ENCODE results near the gene ATP1A1. TPM values are rescaled to one million over a fixed set of nuclear protein-coding genes. Genes with fewer than 3 reads are reported as not detected.

Gene ATP1A1
- total RNA-seq, 8 experiments from 2014 or later, result 84.7 to 209 (median 128) TPM

GRCh38 chr1:116431870-116432500 is 58.9 kb downstream of the ATP1A1 start:
- Histone ChIP-seq H3K27ac (no peak overlapping the region), H3K4me1 (replicated peaks in 1 of 2) (peaks cover 0 to 2% of the 10 kb centered on the region in 2 donors), H3K4me3 (no peak overlapping the region)
- WGBS, 10 experiments, result 48 to 92% (median 82%) methylated on average over 3 to 7 of the region's 7 CpGs; no CpG with 5 or more reads in 1 of the 10 experiments
- in situ Hi-C loops (cut with MboI; ENCODE audit: low pct_unique_long_range_greater_than_20kb in 2 of 9, low sequenced_read_pairs in 9 of 9, unreplicated experiment in 9 of 9), result no loop called here
- ATAC-seq (replicated peaks in 6 of 8), result no peak

- Histone ChIP-seq H3K4me1 (replicated peaks in 1 of 2) (peaks cover 0 to 2% of the 10 kb centered on the region in 2 donors), H3K4me3 (no peak overlapping the region), H3K27ac (no peak overlapping the region)
- ATAC-seq (replicated peaks in 6 of 8), result no peak
- in situ Hi-C loops (cut with MboI; ENCODE audit: low pct_unique_long_range_greater_than_20kb in 2 of 9, low sequenced_read_pairs in 9 of 9, unreplicated experiment in 9 of 9), result no loop called here
- WGBS, 10 experiments, result 0 to 90% (median 56%) methylated on average over 1 to 2 of the region's 3 CpGs; no CpG with 5 or more reads in 3 of the 10 experiments
Measured at GRCh38 chr1:116432655-116433265, 59.7 kb downstream of the ATP1A1 start.

- no peak overlapping the region for H3K4me3 ChIP-seq
- ATAC-seq (replicated peaks in 6 of 8), result peak in 5 of 8 experiments; percentile 66 to 86 (median 80)
- no peak overlapping the region for H3K27ac ChIP-seq
- in situ Hi-C loops (cut with MboI; ENCODE audit: low pct_unique_long_range_greater_than_20kb in 2 of 9, low sequenced_read_pairs in 9 of 9, unreplicated experiment in 9 of 9), result no loop called here
- peaks cover 0 to 2% of the 10 kb centered on the region in 2 donors for H3K4me1 ChIP-seq (replicated peaks in 1 of 2)
- 0 to 77% (median 72%) methylated on average over 2 to 11 of the region's 13 CpGs; no CpG with 5 or more reads in 3 of the 10 experiments for WGBS, 10 experiments
Measured at GRCh38 chr1:116433275-116434257, 60.5 kb downstream of the ATP1A1 start.

GRCh38 chr1:116434849-116435248 is 61.8 kb downstream of the ATP1A1 start:
- 44 to 100% (median 95%) methylated on average over 2 to 3 of the region's 3 CpGs for WGBS, 10 experiments
- in situ Hi-C loops (cut with MboI; ENCODE audit: low pct_unique_long_range_greater_than_20kb in 2 of 9, low sequenced_read_pairs in 9 of 9, unreplicated experiment in 9 of 9), result no loop called here
- Histone ChIP-seq H3K4me3 (no peak overlapping the region), H3K4me1 (replicated peaks in 1 of 2) (peaks cover 0 to 2% of the 10 kb centered on the region in 2 donors), H3K27ac (no peak overlapping the region)
- ATAC-seq (replicated peaks in 6 of 8), result no peak

- in situ Hi-C loops (cut with MboI; ENCODE audit: low pct_unique_long_range_greater_than_20kb in 2 of 9, low sequenced_read_pairs in 9 of 9, unreplicated experiment in 9 of 9), result no loop called here
- WGBS, 10 experiments, result 50 to 100% (median 93%) methylated on average over 1 to 2 of the region's 2 CpGs
Measured at GRCh38 chr1:116435806-116436610, 63.0 kb downstream of the ATP1A1 start.

GRCh38 chr1:116436611-116436970 is 63.5 kb downstream of the ATP1A1 start:
- in situ Hi-C loops (cut with MboI; ENCODE audit: low pct_unique_long_range_greater_than_20kb in 2 of 9, low sequenced_read_pairs in 9 of 9, unreplicated experiment in 9 of 9), result no loop called here
- 86 to 100% (median 100%) methylated on average over 1 to 2 of the region's 2 CpGs; no CpG with 5 or more reads in 1 of the 10 experiments for WGBS, 10 experiments
- Histone ChIP-seq H3K4me3 (no peak overlapping the region), H3K4me1 (replicated peaks in 1 of 2) (peaks cover 0 to 2% of the 10 kb centered on the region in 2 donors), H3K27ac (no peak overlapping the region)
- ATAC-seq (replicated peaks in 6 of 8), result no peak

More at GRCh38 chr1:116435806-116436610, 63.0 kb downstream of the ATP1A1 start:
- no peak overlapping the region for H3K4me3 ChIP-seq
- H3K4me1 ChIP-seq (replicated peaks in 1 of 2), result peaks cover 0 to 2% of the 10 kb centered on the region in 2 donors
- ATAC-seq (replicated peaks in 6 of 8), result no peak
- H3K27ac ChIP-seq, result no peak overlapping the region

GRCh38 chr1:116439701-116440100 is 66.7 kb downstream of the ATP1A1 start:
- in situ Hi-C loops (cut with MboI; ENCODE audit: low pct_unique_long_range_greater_than_20kb in 2 of 9, low sequenced_read_pairs in 9 of 9, unreplicated experiment in 9 of 9), result no loop called here
- 0 to 100% (median 91%) methylated on average over 1 of the region's 1 CpG for WGBS, 10 experiments
- no peak overlapping the region for H3K4me3 ChIP-seq
- H3K27ac ChIP-seq, result no peak overlapping the region
- ATAC-seq (replicated peaks in 6 of 8), result no peak
- H3K4me1 ChIP-seq (replicated peaks in 1 of 2), result no peaks in the 10 kb centered on the region

GRCh38 chr1:116440731-116441130 is 67.7 kb downstream of the ATP1A1 start:
- WGBS, 10 experiments, result 50 to 88% (median 73%) methylated on average over 1 to 4 of the region's 4 CpGs; no CpG with 5 or more reads in 3 of the 10 experiments
- H3K4me1 ChIP-seq (replicated peaks in 1 of 2), result no peaks in the 10 kb centered on the region
- H3K4me3 ChIP-seq, result no peak overlapping the region
- no peak overlapping the region for H3K27ac ChIP-seq
- no peak for ATAC-seq (replicated peaks in 6 of 8)
- in situ Hi-C loops (cut with MboI; ENCODE audit: low pct_unique_long_range_greater_than_20kb in 2 of 9, low sequenced_read_pairs in 9 of 9, unreplicated experiment in 9 of 9), result no loop called here

GRCh38 chr1:116445534-116445933 is 72.5 kb downstream of the ATP1A1 start:
- 60 to 89% (median 83%) methylated on average over 1 of the region's 1 CpG; no CpG with 5 or more reads in 5 of the 10 experiments for WGBS, 10 experiments
- in situ Hi-C loops (cut with MboI; ENCODE audit: low pct_unique_long_range_greater_than_20kb in 2 of 9, low sequenced_read_pairs in 9 of 9, unreplicated experiment in 9 of 9), result no loop called here
- no peak overlapping the region for H3K4me3 ChIP-seq
- peaks cover 0 to 1% of the 10 kb centered on the region in 2 donors for H3K4me1 ChIP-seq (replicated peaks in 1 of 2)
- no peak overlapping the region for H3K27ac ChIP-seq
- ATAC-seq (replicated peaks in 6 of 8), result no peak

- peaks cover 9 to 10% of the 10 kb centered on the region in 2 donors for H3K4me1 ChIP-seq (replicated peaks in 1 of 2)
- H3K4me3 ChIP-seq, result no peak overlapping the region
- in situ Hi-C loops (cut with MboI; ENCODE audit: low pct_unique_long_range_greater_than_20kb in 2 of 9, low sequenced_read_pairs in 9 of 9, unreplicated experiment in 9 of 9), result no loop called here
- peak in 1 of 8 experiments; percentile 22 for ATAC-seq (replicated peaks in 6 of 8)
- WGBS, 10 experiments, result 29 to 100% (median 83%) methylated on average over 1 to 3 of the region's 3 CpGs; no CpG with 5 or more reads in 1 of the 10 experiments
- H3K27ac ChIP-seq, result no peak overlapping the region
Measured at GRCh38 chr1:116446686-116447085, 73.6 kb downstream of the ATP1A1 start.

- Histone ChIP-seq H3K27ac (no peak overlapping the region), H3K4me1 (replicated peaks in 1 of 2) (peaks cover 19 to 25% of the 10 kb centered on the region in 2 donors), H3K4me3 (no peak overlapping the region)
- peak in 1 of 8 experiments; percentile 67 for ATAC-seq (replicated peaks in 6 of 8)
- in situ Hi-C loops (cut with MboI; ENCODE audit: low pct_unique_long_range_greater_than_20kb in 2 of 9, low sequenced_read_pairs in 9 of 9, unreplicated experiment in 9 of 9), result no loop called here
- WGBS, 10 experiments, result 6 to 88% (median 49%) methylated on average over 1 to 5 of the region's 7 CpGs; no CpG with 5 or more reads in 2 of the 10 experiments
Measured at GRCh38 chr1:116448785-116449385, 75.8 kb downstream of the ATP1A1 start.

GRCh38 chr1:116449578-116449977 is 76.5 kb downstream of the ATP1A1 start:
- Histone ChIP-seq H3K27ac (no peak overlapping the region), H3K4me3 (no peak overlapping the region), H3K4me1 (replicated peaks in 1 of 2) (peaks cover 19 to 25% of the 10 kb centered on the region in 2 donors)
- no peak for ATAC-seq (replicated peaks in 6 of 8)
- in situ Hi-C loops (cut with MboI; ENCODE audit: low pct_unique_long_range_greater_than_20kb in 2 of 9, low sequenced_read_pairs in 9 of 9, unreplicated experiment in 9 of 9), result no loop called here

All from motor neuron (in vitro differentiated cells).